ENCODE results near the gene TK2. TPM values are rescaled to one million over a fixed set of nuclear protein-coding genes. Genes with fewer than 3 reads are reported as not detected.

Gene TK2
- polyA plus RNA-seq, 3 donors, result 29.8 to 38.9 (median 32.4) TPM

- H3K36me3 ChIP-seq (replicated peaks in 1 of 2; ENCODE audit: control insufficient read depth in 1 of 2, insufficient read depth in 2 of 2, low read length in 2 of 2), result peaks cover 48 to 68% of the 10 kb centered on the region in 2 donors
- Mint-ChIP-seq H3K27ac (peak within 1 kb of the TSS in 2 of 7 donors; percentile 25 to 38), H3K4me1 (peaks cover 22% of the 10 kb centered on the region), H3K36me3 (peaks cover 66 to 81% of the 10 kb centered on the region in 2 donors), H3K27me3 (ENCODE audit: low read depth in 3 of 3) (no peaks in the 10 kb centered on the region), H3K4me3 (no peak within 1 kb of the TSS), H3K9me3 (peaks cover 0 to 4% (median 0%) of the 10 kb centered on the region in 7 donors)
- H3K4me2 ChIP-seq (replicated peaks; ENCODE audit: extremely low read depth, low read length, poor library complexity, severe bottlenecking), result no peak within 1 kb of the TSS
- H2AFZ ChIP-seq (ENCODE audit: insufficient read depth, low read depth, low read length, poor library complexity, severe bottlenecking), result no peak within 1 kb of the TSS
- WGBS (ENCODE audit: insufficient coverage), result 98% methylated on average over 50 of the region's 54 CpGs
- H3K4me1 ChIP-seq (ENCODE audit: control insufficient read depth in 1 of 2, insufficient read depth in 2 of 2, low read length in 2 of 2), result peaks cover 7 to 31% of the 10 kb centered on the region in 2 donors
- H3K27me3 ChIP-seq (ENCODE audit: control insufficient read depth in 2 of 2, insufficient read depth in 2 of 2, low read length in 2 of 2), result no peaks in the 10 kb centered on the region
- H3K9ac ChIP-seq (ENCODE audit: insufficient read depth, low read length, poor library complexity, severe bottlenecking), result no peak within 1 kb of the TSS
- no peak within 1 kb of the TSS for H3K4me3 ChIP-seq (replicated peaks in 1 of 3; ENCODE audit: low read depth in 2 of 3, low read length in 3 of 3)
- no peaks in the 10 kb centered on the region for H3K9me3 ChIP-seq (replicated peaks in 1 of 2; ENCODE audit: control insufficient read depth in 1 of 2, insufficient read depth in 1 of 2, low read length in 2 of 2)
- TF ChIP-seq, protein P1, sequence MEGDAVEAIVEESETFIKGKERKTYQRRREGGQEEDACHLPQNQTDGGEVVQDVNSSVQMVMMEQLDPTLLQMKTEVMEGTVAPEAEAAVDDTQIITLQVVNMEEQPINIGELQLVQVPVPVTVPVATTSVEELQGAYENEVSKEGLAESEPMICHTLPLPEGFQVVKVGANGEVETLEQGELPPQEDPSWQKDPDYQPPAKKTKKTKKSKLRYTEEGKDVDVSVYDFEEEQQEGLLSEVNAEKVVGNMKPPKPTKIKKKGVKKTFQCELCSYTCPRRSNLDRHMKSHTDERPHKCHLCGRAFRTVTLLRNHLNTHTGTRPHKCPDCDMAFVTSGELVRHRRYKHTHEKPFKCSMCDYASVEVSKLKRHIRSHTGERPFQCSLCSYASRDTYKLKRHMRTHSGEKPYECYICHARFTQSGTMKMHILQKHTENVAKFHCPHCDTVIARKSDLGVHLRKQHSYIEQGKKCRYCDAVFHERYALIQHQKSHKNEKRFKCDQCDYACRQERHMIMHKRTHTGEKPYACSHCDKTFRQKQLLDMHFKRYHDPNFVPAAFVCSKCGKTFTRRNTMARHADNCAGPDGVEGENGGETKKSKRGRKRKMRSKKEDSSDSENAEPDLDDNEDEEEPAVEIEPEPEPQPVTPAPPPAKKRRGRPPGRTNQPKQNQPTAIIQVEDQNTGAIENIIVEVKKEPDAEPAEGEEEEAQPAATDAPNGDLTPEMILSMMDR (IDR thresholded peaks at IDR 0.05), result no peak
- DNase-seq, result no peak
- H4K20me1 ChIP-seq (ENCODE audit: insufficient read depth, low read length), result peaks cover 67% of the 10 kb centered on the region
- intact Hi-C loops (cut with micrococcal nuclease), result loop anchor here in 1 of 2 donors (5.0 kb wide), 1 partner anchor 36 kb away; the partner anchor contains the start of gene CMTM3
- H3K79me2 ChIP-seq (ENCODE audit: insufficient read depth, low read length), result peaks cover 49% of the 10 kb centered on the region
- peak within 1 kb of the TSS in 1 of 2 donors; percentile 59 for H3K27ac ChIP-seq (ENCODE audit: low read depth in 1 of 2, low read length in 2 of 2)
Observed at GRCh38 chr16:66566051-66566901, 16.4 kb upstream of the TK2 start, which contains the start of gene CMTM1. Gene CMTM1 (plus strand): TSS chr16:66566439. CDS start chr16:66566514, 75 bp downstream.

- H3K27ac ChIP-seq (ENCODE audit: low read depth in 1 of 2, low read length in 2 of 2), result peak overlapping the region in 1 of 2 donors; percentile 46
- intact Hi-C loops (cut with micrococcal nuclease), result no loop called here
- H3K36me3 Mint-ChIP-seq, result peaks cover 79 to 85% of the 10 kb centered on the region in 2 donors
Observed at GRCh38 chr16:66563574-66564334, 13.8 kb upstream of the TK2 start.

More at GRCh38 chr16:66563574-66564334, 13.8 kb upstream of the TK2 start:
- H3K4me3 ChIP-seq (replicated peaks in 1 of 3; ENCODE audit: low read depth in 2 of 3, low read length in 3 of 3), result no peak overlapping the region
- H3K9me3 Mint-ChIP-seq, result peaks cover 0 to 4% (median 0%) of the 10 kb centered on the region in 7 donors
- H3K4me1 ChIP-seq (ENCODE audit: control insufficient read depth in 1 of 2, insufficient read depth in 2 of 2, low read length in 2 of 2), result peaks cover 0 to 21% of the 10 kb centered on the region in 2 donors
- H3K79me2 ChIP-seq (ENCODE audit: insufficient read depth, low read length), result peaks cover 74% of the 10 kb centered on the region
- H3K4me3 Mint-ChIP-seq, result no peak overlapping the region
- no CpG with 5 or more reads among the region's 2 CpGs for WGBS (ENCODE audit: insufficient coverage)
- TF ChIP-seq, protein P1 (IDR thresholded peaks at IDR 0.05), result no peak
- H3K4me1 Mint-ChIP-seq, result peaks cover 28% of the 10 kb centered on the region
- no peak overlapping the region for H3K4me2 ChIP-seq (replicated peaks; ENCODE audit: extremely low read depth, low read length, poor library complexity, severe bottlenecking)
- peaks cover 85% of the 10 kb centered on the region for H4K20me1 ChIP-seq (ENCODE audit: insufficient read depth, low read length)
- peaks cover 66 to 93% of the 10 kb centered on the region in 2 donors for H3K36me3 ChIP-seq (replicated peaks in 1 of 2; ENCODE audit: control insufficient read depth in 1 of 2, insufficient read depth in 2 of 2, low read length in 2 of 2)
- no peak overlapping the region for H3K9ac ChIP-seq (ENCODE audit: insufficient read depth, low read length, poor library complexity, severe bottlenecking)
- DNase-seq, result no peak
- no peaks in the 10 kb centered on the region for H3K27me3 ChIP-seq (ENCODE audit: control insufficient read depth in 2 of 2, insufficient read depth in 2 of 2, low read length in 2 of 2)
- H3K27ac Mint-ChIP-seq, result peak overlapping the region in 1 of 7 donors; percentile 67
- no peak overlapping the region for H2AFZ ChIP-seq (ENCODE audit: insufficient read depth, low read depth, low read length, poor library complexity, severe bottlenecking)
- H3K27me3 Mint-ChIP-seq (ENCODE audit: low read depth in 3 of 3), result no peaks in the 10 kb centered on the region
- no peaks in the 10 kb centered on the region for H3K9me3 ChIP-seq (replicated peaks in 1 of 2; ENCODE audit: control insufficient read depth in 1 of 2, insufficient read depth in 1 of 2, low read length in 2 of 2)

Data from CD14-positive monocyte (primary cell).